Endothelial cell of umbilical vein (primary cell): Measurements from ENCODE around the gene F2RL3. TPM values are rescaled to one million over a fixed set of nuclear protein-coding genes. Genes with fewer than 3 reads are reported as not detected.

Source experiments
- BruUV-seq: library from RNA; stranded (reverse); fragments of 400-500 nt; replicated peaks from 2 replicates; lab custom pipeline; 2021; lab: Mats Ljungman, UMichigan
- CTCF ChIA-PET: fragments of 300-600, 350-600 bp; sonication (Branson Sonifier 250); formaldehyde crosslinking; loops from one replicate; lab custom pipeline; 2021; ENCODE audit warnings: antibody characterized with exemption, inconsistent platforms; lab: Charles Lee
- POLR2A ChIA-PET: fragments of 300-600, 350-600 bp; sonication (Branson Sonifier 250); formaldehyde crosslinking; loops from one replicate; lab custom pipeline; 2021; ENCODE audit warnings: antibody characterized with exemption, inconsistent platforms; lab: Charles Lee
- DNase-seq: peaks from one replicate; pipeline ENCODE4 v3.0.0-alpha.2; 2011; ENCODE audit warnings: low read depth, low spot score
- FAIRE-seq: peaks from 2 replicates; lab custom pipeline; 2011; peaks lifted over from hg19 to GRCh38; lab: Jason Lieb, UNC
- H2AFZ ChIP-seq: 2 replicates; pipeline ENCODE4 v1.6.0; 2012; ENCODE audit warnings: low read depth, low read length, control low read depth, inconsistent platforms
- H3K27ac ChIP-seq: 2 replicates; pipeline ENCODE4 v1.5.1; 2011; ENCODE audit warnings: low read depth, mild to moderate bottlenecking, control low read depth, low read length, moderate library complexity; ENCODE audit not compliant: insufficient read depth
- H3K27me3 ChIP-seq, 2 experiments: 2 replicates each; pipeline versions ENCODE4 v1.6.0 to v1.6.1; 2011; ENCODE audit warnings: low read length in 2 of 2, mixed read lengths in 1 of 2; ENCODE audit not compliant: control insufficient read depth in 2 of 2, insufficient read depth in 2 of 2
- H3K36me3 ChIP-seq, 2 experiments: 2 replicates in 1 of 2; 3 replicates in 1 of 2; pipeline ENCODE4 v1.5.1; 2011; ENCODE audit warnings: low read length in 2 of 2, mild to moderate bottlenecking in 1 of 2, moderate library complexity in 1 of 2; ENCODE audit not compliant: control insufficient read depth in 2 of 2, insufficient read depth in 2 of 2; ENCODE audit errors: extremely low read depth in 1 of 2
- H3K4me1 ChIP-seq: 3 replicates; pipeline ENCODE4 v1.5.1; 2011; ENCODE audit warnings: mild to moderate bottlenecking, low read length; ENCODE audit not compliant: control insufficient read depth, insufficient read depth; ENCODE audit errors: extremely low read depth
- H3K4me2 ChIP-seq: 2 replicates; pipeline ENCODE4 v1.6.1; 2011; ENCODE audit warnings: low read length, control low read depth, mixed read lengths; ENCODE audit not compliant: insufficient read depth
- H3K4me3 ChIP-seq, 3 experiments: fragments of 200-600 bp in 1 of 3; sonication (generic), shearing (Covaris generic) in 1 of 3; replicated peaks in 1 of 3; 2 replicates each; pipeline ENCODE4 v1.5.1; 2011 to 2016; ENCODE audit warnings: control low read depth in 3 of 3, low read length in 3 of 3, mild to moderate bottlenecking in 2 of 3, inconsistent platforms in 1 of 3, low read depth in 1 of 3, moderate library complexity in 1 of 3; ENCODE audit not compliant: insufficient read depth in 1 of 3
- H3K79me2 ChIP-seq: 2 replicates; pipeline ENCODE4 v1.6.0; 2012; ENCODE audit warnings: low read length, inconsistent platforms; ENCODE audit not compliant: control insufficient read depth, insufficient read depth
- H3K9ac ChIP-seq: replicated peaks from 2 replicates; pipeline ENCODE3; 2011; ENCODE audit warnings: low read length, control low read depth; ENCODE audit not compliant: insufficient read depth; ENCODE audit errors: extremely low read depth
- H3K9me1 ChIP-seq: replicated peaks from 3 replicates; pipeline ENCODE4 v1.6.0; 2011; ENCODE audit warnings: mild to moderate bottlenecking, low read length; ENCODE audit not compliant: control insufficient read depth, insufficient read depth; ENCODE audit errors: extremely low read depth
- H3K9me3 ChIP-seq: replicated peaks from 2 replicates; pipeline ENCODE4 v1.5.1; 2012; ENCODE audit warnings: low read length, inconsistent platforms; ENCODE audit not compliant: control insufficient read depth, insufficient read depth
- H4K20me1 ChIP-seq: replicated peaks from 2 replicates; pipeline ENCODE3; 2011; ENCODE audit warnings: mild to moderate bottlenecking, low read length; ENCODE audit not compliant: control insufficient read depth, insufficient read depth; ENCODE audit errors: extremely low read depth
- EZH2 ChIP-seq: IDR thresholded peaks from 2 replicates; pipeline ENCODE4 v1.6.1; 2012; ENCODE audit warnings: borderline replicate concordance, low read depth, mild to moderate bottlenecking, moderate library complexity, low read length, inconsistent platforms; ENCODE audit not compliant: severe bottlenecking
- FOS ChIP-seq: IDR thresholded peaks from 2 replicates; pipeline ENCODE4 v1.6.1; 2011; ENCODE audit warnings: mild to moderate bottlenecking, low read length, moderate library complexity, borderline replicate concordance; ENCODE audit not compliant: insufficient read depth
- GATA2 ChIP-seq: IDR thresholded peaks from 2 replicates; pipeline ENCODE4 v1.7.0; 2011; ENCODE audit warnings: low read depth, mild to moderate bottlenecking, moderate library complexity, mixed read lengths, low read length; ENCODE audit not compliant: insufficient read length, insufficient read depth
- JUN ChIP-seq: IDR thresholded peaks from 2 replicates; pipeline ENCODE4 v1.6.1; 2011; ENCODE audit warnings: borderline replicate concordance, low read depth; ENCODE audit not compliant: insufficient read length, insufficient read depth
- POLR2A ChIP-seq: IDR thresholded peaks from 2 replicates; pipeline ENCODE4 v1.6.1; 2012; ENCODE audit warnings: low read depth, mild to moderate bottlenecking, control low read depth, low read length
- POLR2AphosphoS5 ChIP-seq: IDR thresholded peaks from 2 replicates; pipeline ENCODE4 v1.6.1; 2012; ENCODE audit warnings: low read depth, mild to moderate bottlenecking, control low read depth, low read length, moderate library complexity; ENCODE audit not compliant: insufficient read depth
- dilution Hi-C: fragments of 300-500 bp; cut with MboI; formaldehyde crosslinking; loops from one replicate; pipeline ENCODE4 v1.15.0; 2019; ENCODE audit warnings: low sequenced_read_pairs; ENCODE audit not compliant: extremely low pct_ligation_motif_present
- intact Hi-C: fragments of 100-400 bp; cut with micrococcal nuclease; formaldehyde crosslinking; loops from one replicate; pipeline ENCODE4 v1.10.0; 2022
- polyA plus RNA-seq, 4 experiments: library from polyadenylated mRNA; depleted of rRNA in 3 of 4; stranded (reverse) in 3 of 4; unstranded in 1 of 4; fragments of >200 nt; gene quantifications; 2 replicates each; pipeline versions ENCODE4 v1.2.1 to v1.2.3, GENCODE V29; 2011 to 2012; ENCODE audit warnings: missing spikeins in 1 of 4
- total RNA-seq: library from RNA; stranded (reverse); gene quantifications from 2 replicates; pipeline ENCODE4 v1.2.3, GENCODE V29; 2021
- TF ChIP-seq, protein P1 (sequence below), 2 donors: IDR thresholded peaks; 1 replicate in 1 of 2; 2 replicates in 1 of 2; pipeline ENCODE4 v1.5.1; 2011; ENCODE audit warnings: low read length in 2 of 2, mild to moderate bottlenecking in 2 of 2, moderate library complexity in 2 of 2, control low read depth in 1 of 2, inconsistent platforms in 1 of 2, low read depth in 1 of 2; ENCODE audit not compliant: insufficient read depth in 1 of 2; ENCODE audit errors: extremely low read depth in 1 of 2

F2RL3 gene
- total and polyA plus RNA-seq, 2 donors (not counting 3 experiments of a cell fraction or from before 2014, with no cell fraction given): 1.2 to 1.7 TPM

DNA sequence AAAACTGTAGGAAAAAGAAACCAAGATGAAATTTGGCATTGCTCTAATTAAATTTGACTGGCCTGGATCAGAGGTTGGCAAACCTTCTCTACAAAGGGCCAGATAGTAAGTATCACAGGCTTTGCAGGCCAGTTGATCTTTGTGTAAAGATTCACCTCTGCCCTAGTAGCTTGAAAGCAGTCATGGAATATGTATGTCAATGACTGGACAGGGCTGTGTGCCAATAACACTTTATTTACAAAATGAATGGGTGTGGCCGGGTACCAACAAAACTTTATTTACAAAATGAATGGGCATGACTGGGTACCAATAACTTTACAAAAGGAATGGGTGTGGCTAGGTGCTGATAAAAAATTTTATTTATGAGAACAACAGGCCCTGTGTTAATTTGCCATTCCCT is 39.6 kb upstream of the F2RL3 start:
- H3K9me1 ChIP-seq: no peaks in the 10 kb centered on the region
- no TSS peak for BruUV-seq
- H3K4me1 ChIP-seq: peaks cover 9% of the 10 kb centered on the region
- no peak overlapping the region for H3K9ac ChIP-seq
- dilution Hi-C loops (no loop called here), intact Hi-C loops (no loop called here)
- H3K27me3 ChIP-seq: no peaks in the 10 kb centered on the region
- no peaks in the 10 kb centered on the region for H4K20me1 ChIP-seq
- H2AFZ ChIP-seq: no peak overlapping the region
- no peak overlapping the region for H3K4me3 ChIP-seq
- no peaks in the 10 kb centered on the region for H3K9me3 ChIP-seq
- H3K79me2 ChIP-seq: peaks cover 5% of the 10 kb centered on the region
- peaks cover 21 to 66% of the 10 kb centered on the region in 2 experiments for H3K36me3 ChIP-seq
- no peak overlapping the region for H3K4me2 ChIP-seq
- FAIRE-seq (no peak), DNase-seq (no peak)
- H3K27ac ChIP-seq: no peak overlapping the region
- TF ChIP-seq GATA2 (no peak), FOS (no peak), JUN (no peak), POLR2AphosphoS5 (no peak), POLR2A (no peak), EZH2 (no peak)
- TF ChIP-seq, protein P1, sequence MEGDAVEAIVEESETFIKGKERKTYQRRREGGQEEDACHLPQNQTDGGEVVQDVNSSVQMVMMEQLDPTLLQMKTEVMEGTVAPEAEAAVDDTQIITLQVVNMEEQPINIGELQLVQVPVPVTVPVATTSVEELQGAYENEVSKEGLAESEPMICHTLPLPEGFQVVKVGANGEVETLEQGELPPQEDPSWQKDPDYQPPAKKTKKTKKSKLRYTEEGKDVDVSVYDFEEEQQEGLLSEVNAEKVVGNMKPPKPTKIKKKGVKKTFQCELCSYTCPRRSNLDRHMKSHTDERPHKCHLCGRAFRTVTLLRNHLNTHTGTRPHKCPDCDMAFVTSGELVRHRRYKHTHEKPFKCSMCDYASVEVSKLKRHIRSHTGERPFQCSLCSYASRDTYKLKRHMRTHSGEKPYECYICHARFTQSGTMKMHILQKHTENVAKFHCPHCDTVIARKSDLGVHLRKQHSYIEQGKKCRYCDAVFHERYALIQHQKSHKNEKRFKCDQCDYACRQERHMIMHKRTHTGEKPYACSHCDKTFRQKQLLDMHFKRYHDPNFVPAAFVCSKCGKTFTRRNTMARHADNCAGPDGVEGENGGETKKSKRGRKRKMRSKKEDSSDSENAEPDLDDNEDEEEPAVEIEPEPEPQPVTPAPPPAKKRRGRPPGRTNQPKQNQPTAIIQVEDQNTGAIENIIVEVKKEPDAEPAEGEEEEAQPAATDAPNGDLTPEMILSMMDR (IDR thresholded peaks at IDR 0.05; ENCODE audit: extremely low read depth in 1 of 2, insufficient read depth in 1 of 2, low read depth in 1 of 2, low read length in 2 of 2): no peak
- ChIA-PET CTCF (interaction anchor here (0.7 kb wide), 2 partner anchors 70 to 79 kb away, joined by 3 read pairs; no protein-coding TSS in a partner anchor), POLR2A (interaction anchor here (0.7 kb wide), 1 partner anchor 38 kb away, joined by 5 read pairs; no protein-coding TSS in a partner anchor)
